Activated CD8-positive, alpha-beta memory T cell treated with anti-CD3 and anti-CD28 coated beads, Interleukin-2, amount 50 U/mL, for 1 hour (primary cell): ENCODE measurements around the gene ULBP2.
"Not testable (repeated sequence)": the region's sequence is repeated elsewhere in the genome, so short reads cannot be mapped to it uniquely, and the experiment has no call there.

Experiments used
- DNase-seq: peaks from one replicate; pipeline ENCODE4 v3.0.0-alpha.2; 2020; ENCODE audit errors: extremely low read depth

ULBP2 gene

DNA sequence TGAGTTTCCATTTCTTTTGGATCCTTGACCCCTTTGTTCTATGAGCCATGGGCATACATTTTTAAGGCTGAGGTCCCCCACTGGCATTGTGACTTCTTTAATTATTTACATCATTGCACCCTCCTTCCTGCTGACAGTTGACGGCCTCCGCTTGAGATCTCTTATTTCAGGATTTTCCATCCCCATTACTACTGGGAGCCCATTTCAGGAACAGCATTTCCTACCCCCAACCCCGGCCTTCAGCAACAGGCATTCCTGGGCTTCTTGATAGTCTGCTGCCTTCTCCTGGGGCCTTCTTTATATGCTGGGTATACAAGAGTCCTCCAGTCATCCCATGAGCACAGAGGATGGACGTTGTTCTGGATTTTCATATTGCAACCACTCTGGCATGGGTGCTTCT lies 25.8 kb downstream of the ULBP2 start:
- no peak for DNase-seq

DNA sequence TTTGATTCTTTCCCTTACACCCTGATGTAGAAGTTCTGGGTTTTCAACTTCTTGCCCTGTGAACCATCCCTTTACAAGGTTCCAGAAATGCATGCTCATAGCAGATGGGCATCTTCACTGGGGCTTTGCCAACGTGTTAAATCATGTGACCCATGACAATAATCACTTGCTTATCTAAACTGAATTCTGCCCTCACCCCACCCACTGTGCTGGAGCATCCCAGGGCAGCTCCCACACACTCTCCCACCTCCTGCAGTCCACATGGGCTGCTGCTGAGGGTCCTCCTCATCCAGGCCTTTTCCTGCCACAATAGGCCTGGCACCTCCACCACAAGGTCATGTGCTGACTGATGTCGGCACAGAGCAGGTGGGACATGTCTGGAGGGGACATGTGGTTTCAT lies 26.2 kb downstream of the ULBP2 start:
- DNase-seq, result not testable (repeated sequence)

DNA sequence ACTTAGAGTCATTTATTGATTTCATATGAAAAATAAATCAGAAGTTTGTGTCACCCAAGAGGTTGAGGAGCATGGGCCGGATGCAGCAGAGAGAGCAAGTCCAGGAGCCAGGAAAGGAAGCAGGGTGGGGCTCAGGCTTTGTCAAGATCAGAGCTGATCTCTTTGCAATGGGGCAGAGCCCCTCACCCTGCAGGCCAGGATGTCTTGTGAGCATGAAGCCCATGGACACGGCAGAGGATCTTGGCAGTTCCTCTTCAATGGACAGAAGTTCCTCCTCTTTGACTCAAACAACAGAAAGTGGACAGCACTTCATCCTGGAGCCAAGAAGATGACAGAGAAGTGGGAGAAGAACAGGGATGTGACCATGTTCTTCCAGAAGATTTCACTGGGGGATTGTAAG lies 27.1 kb downstream of the ULBP2 start:
- not testable (repeated sequence) for DNase-seq

GRCh38 chr6:149969635-149970034 lies 27.8 kb downstream of the ULBP2 start:
- no peak for DNase-seq

DNA sequence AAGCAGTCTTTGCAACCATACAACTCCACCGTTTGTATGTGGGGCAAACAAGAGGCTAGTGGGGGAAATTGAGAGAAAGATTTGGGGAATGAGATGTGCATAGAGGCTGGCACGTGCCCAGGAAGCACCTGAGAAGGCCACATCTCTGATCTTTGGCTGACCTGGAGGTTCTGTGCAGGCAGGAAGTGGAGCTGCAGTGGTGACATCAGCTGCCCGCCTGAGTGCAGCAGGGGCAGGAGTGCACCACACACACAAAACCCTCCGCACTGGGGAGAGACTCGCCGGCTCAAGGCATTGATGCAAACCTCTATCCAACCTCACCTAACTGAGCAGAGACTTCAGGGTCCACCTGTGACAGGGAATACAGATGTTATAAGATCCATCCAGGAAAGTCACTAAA lies 32.6 kb downstream of the ULBP2 start:
- not testable (repeated sequence) for DNase-seq

DNA sequence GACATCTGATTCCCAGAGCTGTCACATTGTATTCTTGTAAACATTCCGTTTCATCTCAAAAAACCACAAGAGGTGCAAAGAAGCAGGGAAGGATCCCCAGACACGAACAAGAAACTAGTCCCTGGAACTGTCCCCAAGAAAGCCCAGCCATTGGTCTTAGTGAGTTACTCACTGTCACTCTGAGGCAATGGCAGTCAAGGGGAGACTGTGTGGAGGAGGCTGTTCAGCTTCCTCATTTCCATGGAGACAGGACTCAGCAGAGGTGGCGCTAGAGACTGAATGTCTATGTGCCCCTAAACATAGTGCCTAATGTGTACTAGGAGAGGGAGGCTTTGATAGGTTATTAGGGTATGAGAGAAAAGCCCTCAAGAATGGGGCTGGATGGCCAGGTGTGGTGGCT lies 33.0 kb downstream of the ULBP2 start:
- DNase-seq, result no peak

- DNase-seq, result no peak
Measured at GRCh38 chr6:149975400-149975799, 33.6 kb downstream of the ULBP2 start.

GRCh38 chr6:149977221-149977620 lies 35.4 kb downstream of the ULBP2 start:
- no peak for DNase-seq

DNA sequence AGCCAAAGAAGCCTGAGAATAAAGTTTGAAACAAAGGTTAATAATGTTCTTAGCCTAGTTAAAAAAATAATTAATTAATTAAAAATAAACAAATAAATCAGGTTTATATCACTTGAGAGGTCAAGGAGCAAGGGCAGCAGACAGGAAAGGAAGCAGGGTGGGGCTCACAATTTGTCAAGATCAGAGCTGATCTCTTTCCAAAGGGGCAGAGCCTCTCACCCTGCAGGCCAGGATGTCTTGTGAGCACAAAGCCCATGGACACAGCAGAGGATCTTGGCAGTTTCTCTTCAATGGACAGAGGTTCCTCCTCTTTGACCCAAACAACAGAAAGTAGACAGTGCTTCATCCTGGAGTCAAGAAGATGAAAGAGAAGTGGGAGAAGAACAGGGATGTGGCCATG lies 36.8 kb downstream of the ULBP2 start:
- no peak for DNase-seq

DNA sequence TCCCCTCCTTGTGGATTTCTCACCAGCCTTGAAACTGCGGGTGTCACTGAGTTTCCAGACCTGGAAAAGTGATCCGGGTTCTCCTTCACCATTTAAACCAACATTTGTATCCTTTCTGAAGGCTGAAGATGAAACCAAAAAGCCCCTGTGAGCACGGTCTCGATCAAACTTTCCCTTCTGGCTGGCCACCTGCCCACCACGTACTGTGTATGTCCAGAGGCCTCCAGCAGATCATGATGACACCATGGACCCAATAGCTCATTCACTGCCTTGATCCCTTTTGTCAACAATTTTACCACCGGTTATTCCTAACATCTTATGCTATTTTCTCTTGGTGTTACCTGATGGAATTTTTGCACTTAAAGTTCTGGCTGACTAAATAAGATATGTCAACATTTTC lies 37.5 kb downstream of the ULBP2 start:
- no peak for DNase-seq

GRCh38 chr6:149983145-149983544 lies 41.3 kb downstream of the ULBP2 start:
- DNase-seq, result no peak

DNA sequence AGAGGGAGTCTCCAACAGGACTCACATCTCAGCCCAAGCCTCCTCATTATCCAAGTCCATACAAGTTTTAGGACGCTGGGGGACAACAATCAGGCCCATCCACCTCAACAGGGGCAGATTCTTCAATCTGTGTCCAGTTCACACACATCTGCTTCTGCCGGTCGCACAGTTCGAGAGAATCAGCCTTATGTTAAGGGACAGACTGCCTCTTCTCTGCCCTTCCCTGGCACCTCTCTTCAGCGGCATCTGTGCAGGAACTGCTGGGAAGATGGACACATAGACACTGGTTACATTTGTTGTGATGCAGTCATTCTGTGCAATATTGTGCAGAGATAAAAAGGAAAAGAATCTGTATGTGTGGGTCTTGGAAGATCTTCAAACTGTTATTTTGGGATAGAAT lies 43.0 kb downstream of the ULBP2 start:
- no peak for DNase-seq

- no peak for DNase-seq
Measured at GRCh38 chr6:149985481-149985937, 43.7 kb downstream of the ULBP2 start.

GRCh38 chr6:149987602-149988107 lies 45.8 kb downstream of the ULBP2 start:
- no peak for DNase-seq

DNA sequence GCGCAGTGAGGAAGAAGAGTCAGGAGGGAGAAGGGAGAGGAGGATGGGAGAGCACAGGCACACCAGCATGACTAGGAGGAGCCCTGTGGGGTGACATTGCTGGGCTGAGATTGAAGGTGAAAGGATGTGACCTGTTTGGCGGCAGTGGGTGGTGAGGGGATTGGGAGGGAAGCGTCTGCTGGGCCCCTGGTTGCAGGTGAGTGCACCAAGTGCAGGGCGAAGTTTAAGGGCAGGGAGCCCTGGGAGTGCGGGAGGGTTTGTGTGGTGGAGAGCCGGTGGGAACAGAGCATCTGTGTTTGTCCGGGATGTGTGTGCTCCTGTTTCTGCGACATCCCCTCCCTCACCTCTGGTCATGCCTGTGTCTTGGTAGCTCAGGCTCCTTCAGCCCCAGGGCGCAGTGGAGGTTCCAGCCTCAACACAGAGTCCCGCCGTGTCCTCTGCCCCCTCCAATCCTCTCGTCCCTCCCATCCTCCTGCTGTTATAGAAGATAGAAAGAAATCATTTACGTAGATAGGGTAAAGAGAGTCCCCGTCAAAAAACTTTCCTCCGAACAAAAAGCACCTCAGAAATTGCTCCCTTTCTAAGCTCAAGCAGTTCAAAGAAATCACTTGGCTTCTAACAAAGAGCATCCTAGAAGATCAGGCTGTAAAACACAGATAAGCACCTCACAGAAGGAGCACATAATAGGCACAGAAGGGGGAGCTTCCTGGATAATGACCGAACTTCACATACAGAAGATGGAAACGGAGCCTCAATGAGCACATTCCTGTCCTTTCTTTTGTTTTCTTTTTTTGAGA lies 46.9 kb downstream of the ULBP2 start:
- DNase-seq, result no peak

GRCh38 chr6:149990212-149990660 lies 48.4 kb downstream of the ULBP2 start:
- DNase-seq, result no peak

- no peak for DNase-seq
Measured at GRCh38 chr6:149990661-149991471, 49.1 kb downstream of the ULBP2 start.

DNA sequence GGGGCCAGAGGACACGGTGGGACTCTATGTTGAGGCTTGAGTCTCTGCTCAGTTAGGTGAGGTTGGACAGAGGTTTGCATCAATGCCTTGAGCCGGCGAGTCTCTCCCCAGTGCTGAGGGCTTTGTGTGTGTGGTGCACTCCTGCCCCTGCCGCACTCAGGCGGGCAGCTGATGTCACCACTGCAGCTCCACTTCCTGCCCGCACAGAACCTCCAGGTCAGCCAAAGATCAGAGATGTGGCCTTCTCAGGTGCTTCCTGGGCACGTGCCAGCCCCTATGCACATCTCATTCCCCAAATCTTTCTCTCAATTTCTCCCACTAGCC lies 49.6 kb downstream of the ULBP2 start:
- DNase-seq, result not testable (repeated sequence)

GRCh38 chr6:149991838-149992237 lies 50.0 kb downstream of the ULBP2 start:
- no peak for DNase-seq

GRCh38 chr6:149995235-149995750 lies 53.5 kb downstream of the ULBP2 start:
- no peak for DNase-seq

DNA sequence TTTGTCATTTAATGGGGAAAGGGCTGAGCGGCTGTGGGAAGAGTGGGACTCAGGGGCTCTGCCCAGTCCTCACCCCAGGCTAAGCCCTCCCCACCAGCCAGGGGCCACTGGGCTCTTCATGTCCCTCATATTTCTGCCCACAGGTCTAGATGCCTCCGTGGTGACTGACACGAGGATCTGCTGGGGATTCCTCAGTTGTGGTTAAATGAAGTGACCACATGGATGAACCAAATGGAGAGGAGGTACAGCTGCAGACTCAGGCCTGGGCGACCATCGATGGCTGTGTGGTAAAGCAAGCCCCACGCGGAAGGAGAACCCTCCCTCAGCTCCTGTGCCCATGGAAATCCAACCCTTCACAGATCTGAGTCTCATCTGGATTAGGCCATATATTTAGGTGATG lies 54.2 kb downstream of the ULBP2 start:
- DNase-seq, result no peak
